Mesenchymal stem cell (in vitro differentiated cells and primary cell): ENCODE results near the gene IL26. TPM values are rescaled to one million over a fixed set of nuclear protein-coding genes. Genes with fewer than 3 reads are reported as not detected.

Source experiments
- DNase-seq: peaks from one replicate; pipeline ENCODE4 v3.0.0-alpha.2; 2013
- H2AFZ ChIP-seq: one replicate; pipeline ENCODE4 v1.6.1; 2013; ENCODE audit warnings: low read depth, mild to moderate bottlenecking, control low read depth, inconsistent platforms, low read length, moderate library complexity
- H2AK5ac ChIP-seq: 2 replicates; pipeline ENCODE4 v1.6.1; 2013; ENCODE audit warnings: low read length, moderate library complexity, mild to moderate bottlenecking, inconsistent platforms; ENCODE audit not compliant: severe bottlenecking
- H2BK120ac ChIP-seq: one replicate; pipeline ENCODE4 v1.6.1; 2013; ENCODE audit warnings: low read depth, mild to moderate bottlenecking, inconsistent platforms, low read length, moderate library complexity
- H2BK12ac ChIP-seq, 2 experiments: one replicate each; pipeline ENCODE4 v1.6.1; 2013; ENCODE audit warnings: inconsistent platforms in 2 of 2, low read length in 2 of 2, mild to moderate bottlenecking in 2 of 2, moderate library complexity in 2 of 2, control low read depth in 1 of 2
- H2BK15ac ChIP-seq: one replicate; pipeline ENCODE4 v1.6.1; 2013; ENCODE audit warnings: mild to moderate bottlenecking, low read depth, inconsistent platforms; ENCODE audit not compliant: poor library complexity, severe bottlenecking
- H2BK5ac ChIP-seq: 2 replicates; pipeline ENCODE4 v1.6.1; 2013; ENCODE audit warnings: low read depth, mild to moderate bottlenecking, low read length, control low read depth, inconsistent platforms; ENCODE audit not compliant: poor library complexity, severe bottlenecking
- H3K14ac ChIP-seq, 2 experiments: one replicate each; pipeline ENCODE4 v1.6.1; 2013; ENCODE audit warnings: inconsistent platforms in 2 of 2, low read length in 2 of 2, control low read depth in 1 of 2, mild to moderate bottlenecking in 1 of 2, moderate library complexity in 1 of 2
- H3K18ac ChIP-seq, 2 experiments: one replicate each; pipeline ENCODE4 v1.6.1; 2013; ENCODE audit warnings: inconsistent platforms in 2 of 2, low read length in 2 of 2, control low read depth in 1 of 2, low read depth in 1 of 2, mild to moderate bottlenecking in 1 of 2
- H3K23ac ChIP-seq, 2 experiments: one replicate each; pipeline ENCODE4 v1.6.1; 2013; ENCODE audit warnings: inconsistent platforms in 2 of 2, low read length in 2 of 2, mild to moderate bottlenecking in 2 of 2, moderate library complexity in 2 of 2, control low read depth in 1 of 2
- H3K27ac ChIP-seq: 2 replicates; pipeline ENCODE4 v1.5.1; 2013; ENCODE audit warnings: mild to moderate bottlenecking, moderate library complexity, low read length, control low read depth, inconsistent platforms; ENCODE audit not compliant: poor library complexity, severe bottlenecking
- H3K27me3 ChIP-seq, 2 experiments: 2 replicates each; pipeline versions ENCODE4 v1.6.1 to v1.7.0; 2013; ENCODE audit warnings: low read length in 2 of 2, mild to moderate bottlenecking in 2 of 2, moderate library complexity in 2 of 2, control low read depth in 1 of 2, inconsistent platforms in 1 of 2; ENCODE audit not compliant: control insufficient read depth in 1 of 2, insufficient read depth in 1 of 2
- H3K36me3 ChIP-seq, 2 experiments: 2 replicates each; pipeline versions ENCODE4 v1.6.1 to v1.7.0; 2013; ENCODE audit warnings: low read length in 2 of 2, control low read depth in 1 of 2, inconsistent platforms in 1 of 2, low read depth in 1 of 2, mild to moderate bottlenecking in 1 of 2; ENCODE audit not compliant: insufficient read depth in 2 of 2, control insufficient read depth in 1 of 2
- H3K4ac ChIP-seq, 2 experiments: one replicate each; pipeline ENCODE4 v1.6.1; 2013; ENCODE audit warnings: inconsistent platforms in 2 of 2, low read length in 2 of 2, mild to moderate bottlenecking in 2 of 2, moderate library complexity in 2 of 2, control low read depth in 1 of 2, low read depth in 1 of 2
- H3K4me1 ChIP-seq: 2 replicates; pipeline ENCODE4 v1.6.1; 2013; ENCODE audit warnings: low read depth, low read length, control low read depth; ENCODE audit not compliant: control insufficient read depth, insufficient read depth
- H3K4me2 ChIP-seq: 2 replicates; pipeline ENCODE4 v1.6.1; 2013; ENCODE audit warnings: low read length, mild to moderate bottlenecking, inconsistent platforms; ENCODE audit not compliant: poor library complexity, severe bottlenecking
- H3K4me3 ChIP-seq, 2 experiments: 2 replicates each; pipeline versions ENCODE4 v1.5.1 to v1.7.0; 2013; ENCODE audit warnings: low read length in 2 of 2, mild to moderate bottlenecking in 2 of 2, control low read depth in 1 of 2, low read depth in 1 of 2; ENCODE audit not compliant: insufficient read depth in 1 of 2
- H3K79me1 ChIP-seq: replicated peaks from 2 replicates; pipeline ENCODE4 v1.6.1; 2013; ENCODE audit warnings: mild to moderate bottlenecking, control low read depth, low read length, inconsistent platforms; ENCODE audit not compliant: poor library complexity, severe bottlenecking
- H3K9ac ChIP-seq: 2 replicates; pipeline ENCODE4 v1.7.0; 2013; ENCODE audit warnings: mild to moderate bottlenecking, low read length, moderate library complexity
- H3K9me3 ChIP-seq: 2 replicates; pipeline ENCODE4 v1.7.0; 2013; ENCODE audit warnings: mild to moderate bottlenecking, low read length; ENCODE audit not compliant: control insufficient read depth
- H4K8ac ChIP-seq: one replicate; pipeline ENCODE4 v1.6.1; 2013; ENCODE audit warnings: inconsistent platforms, mild to moderate bottlenecking, low read length, moderate library complexity
- H4K91ac ChIP-seq: one replicate; pipeline ENCODE4 v1.6.1; 2013; ENCODE audit warnings: mild to moderate bottlenecking, low read length, inconsistent platforms
- WGBS: methylation state at CpG from one replicate; pipeline ENCODE4 v1.1.7; 2013; ENCODE audit warnings: mixed read lengths; 5-methylcytosine and 5-hydroxymethylcytosine counted together
- polyA plus RNA-seq, 2 experiments: library from polyadenylated mRNA; stranded (reverse); fragments of 200-250 nt; gene quantifications; one replicate each; pipeline ENCODE4 v1.2.3, GENCODE V29; 2013

IL26 gene, protein sequence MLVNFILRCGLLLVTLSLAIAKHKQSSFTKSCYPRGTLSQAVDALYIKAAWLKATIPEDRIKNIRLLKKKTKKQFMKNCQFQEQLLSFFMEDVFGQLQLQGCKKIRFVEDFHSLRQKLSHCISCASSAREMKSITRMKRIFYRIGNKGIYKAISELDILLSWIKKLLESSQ
- polyA plus RNA-seq (2013, experiment 1 of 2): not detected
- polyA plus RNA-seq (2013, experiment 2 of 2): not detected

DNA sequence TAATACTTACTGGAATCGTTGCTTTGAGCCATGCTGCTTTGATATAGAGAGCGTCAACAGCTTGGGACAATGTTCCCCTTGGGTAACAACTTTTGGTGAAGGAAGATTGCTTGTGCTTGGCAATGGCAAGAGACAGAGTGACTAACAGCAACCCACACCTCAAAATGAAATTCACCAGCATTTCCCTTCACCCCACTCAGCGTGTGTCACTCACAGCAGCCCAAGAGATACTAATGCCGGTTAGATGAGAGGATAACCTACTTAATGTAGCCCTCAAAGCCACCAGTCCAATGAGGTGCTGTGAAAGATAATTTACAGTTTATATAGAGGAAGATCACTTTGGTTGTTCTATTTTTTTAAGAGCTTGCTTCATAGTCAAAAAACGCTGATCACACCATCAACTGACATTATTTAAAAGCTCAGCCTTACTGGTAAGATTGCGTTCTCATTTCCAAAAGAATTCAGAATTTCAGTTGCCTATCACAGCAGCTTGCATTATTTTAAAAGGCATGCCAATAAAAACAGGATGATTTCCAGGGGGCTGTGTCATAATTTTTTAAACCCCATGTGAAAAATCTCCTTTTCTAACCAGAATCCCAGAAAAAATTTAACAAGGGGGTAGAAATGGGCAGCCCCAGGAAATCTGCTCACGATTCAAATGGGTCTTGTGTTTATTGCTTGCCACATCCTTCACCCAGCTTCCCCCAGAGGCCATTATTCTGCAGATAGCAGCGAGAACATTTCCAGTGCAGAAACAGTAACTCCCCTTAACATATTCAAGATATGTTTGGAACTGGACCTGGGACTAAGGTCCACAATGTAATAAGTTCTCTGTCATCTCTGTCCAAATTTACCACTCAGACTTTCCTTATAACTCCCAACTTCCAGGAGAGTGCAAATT is at the start of gene IL26:
Gene IL26, minus strand, starts transcription at position 235 of the 901 bp plus-strand sequence. Its CDS starts 54 bp downstream, at position 181.
- Histone ChIP-seq H3K4ac (no peak within 1 kb of the TSS), H3K18ac (no peak within 1 kb of the TSS), H4K91ac (no peak within 1 kb of the TSS), H3K36me3 (no peaks in the 10 kb centered on the region), H3K9ac (no peak within 1 kb of the TSS), H2BK5ac (no peak within 1 kb of the TSS), H2AFZ (no peak within 1 kb of the TSS), H3K14ac (no peak within 1 kb of the TSS), H2BK15ac (no peak within 1 kb of the TSS), H2BK12ac (no peak within 1 kb of the TSS), H3K9me3 (no peaks in the 10 kb centered on the region), H4K8ac (no peak within 1 kb of the TSS), H3K4me1 (no peaks in the 10 kb centered on the region), H3K79me1 (no peaks in the 10 kb centered on the region), H2BK120ac (no peak within 1 kb of the TSS), H2AK5ac (no peak within 1 kb of the TSS), H3K27me3 (peaks cover 0 to 4% of the 10 kb centered on the region in 2 experiments), H3K23ac (no peak within 1 kb of the TSS), H3K4me3 (no peak within 1 kb of the TSS), H3K4me2 (no peak within 1 kb of the TSS), H3K27ac (no peak within 1 kb of the TSS)
- WGBS: 91% methylated on average over 6 of the region's 8 CpGs
- no peak for DNase-seq

DNA sequence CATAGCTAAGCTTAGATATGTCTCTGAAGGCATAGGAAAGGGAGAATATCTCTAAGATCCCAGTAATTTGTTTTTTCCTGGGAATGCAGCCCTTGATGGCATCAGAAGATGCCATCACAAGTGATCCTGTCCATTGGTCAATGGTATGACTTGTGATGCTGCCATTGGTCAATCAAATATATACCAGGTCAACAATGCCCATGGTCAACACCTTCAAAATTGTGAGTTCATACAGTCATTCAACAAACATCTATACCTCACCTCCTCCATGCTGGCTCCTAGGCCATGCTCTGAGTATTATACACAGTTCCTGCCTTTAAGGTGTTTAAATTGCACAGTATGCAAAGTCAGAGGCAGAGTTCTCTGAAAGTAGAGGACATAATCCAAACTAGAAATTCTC is 47.1 kb upstream of the IL26 start:
- Histone ChIP-seq H4K91ac (no peak overlapping the region), H2BK120ac (no peak overlapping the region), H3K4me2 (no peak overlapping the region), H3K9me3 (no peaks in the 10 kb centered on the region), H2AK5ac (no peak overlapping the region), H3K79me1 (no peaks in the 10 kb centered on the region), H2BK15ac (no peak overlapping the region), H2AFZ (no peak overlapping the region), H2BK5ac (no peak overlapping the region), H3K18ac (no peak overlapping the region), H3K4ac (no peak overlapping the region), H3K36me3 (no peaks in the 10 kb centered on the region), H3K27me3 (no peaks in the 10 kb centered on the region), H3K27ac (no peak overlapping the region), H3K14ac (no peak overlapping the region), H3K23ac (no peak overlapping the region), H4K8ac (no peak overlapping the region), H2BK12ac (no peak overlapping the region), H3K4me1 (no peaks in the 10 kb centered on the region), H3K4me3 (no peak overlapping the region), H3K9ac (no peak overlapping the region)
- DNase-seq: no peak

DNA sequence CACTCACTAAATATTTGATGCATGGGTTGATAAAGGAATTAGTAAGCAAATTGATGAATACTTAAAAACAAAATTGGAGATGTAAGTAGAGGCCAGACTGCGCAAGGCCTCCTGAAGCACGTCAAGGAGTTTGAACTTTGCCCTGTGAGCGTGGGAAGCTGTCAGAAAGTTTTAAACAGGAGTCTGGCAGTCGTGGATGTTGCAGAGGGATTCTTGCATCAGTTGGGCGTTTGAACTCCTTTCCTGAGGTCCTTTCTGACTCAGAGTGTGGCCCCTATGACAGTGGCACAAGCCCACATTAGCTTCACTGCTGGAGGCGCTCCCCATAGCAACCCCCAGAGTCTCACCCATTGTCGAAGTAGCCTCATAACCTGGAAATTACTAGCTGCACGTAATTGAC is 45.7 kb upstream of the IL26 start:
- Histone ChIP-seq H3K4me2 (no peak overlapping the region), H3K14ac (no peak overlapping the region), H3K9ac (no peak overlapping the region), H3K27ac (no peak overlapping the region), H2BK15ac (no peak overlapping the region), H3K36me3 (no peaks in the 10 kb centered on the region), H3K18ac (no peak overlapping the region), H4K91ac (no peak overlapping the region), H3K4me3 (no peak overlapping the region), H3K4me1 (no peaks in the 10 kb centered on the region), H3K4ac (no peak overlapping the region), H4K8ac (no peak overlapping the region), H2AK5ac (no peak overlapping the region), H2BK5ac (no peak overlapping the region), H3K79me1 (no peaks in the 10 kb centered on the region), H3K27me3 (no peaks in the 10 kb centered on the region), H2BK120ac (no peak overlapping the region), H3K9me3 (no peaks in the 10 kb centered on the region), H2BK12ac (no peak overlapping the region), H3K23ac (no peak overlapping the region), H2AFZ (no peak overlapping the region)
- 30% methylated on average over 6 of the region's 8 CpGs for WGBS
- DNase-seq: peak; percentile 92

DNA sequence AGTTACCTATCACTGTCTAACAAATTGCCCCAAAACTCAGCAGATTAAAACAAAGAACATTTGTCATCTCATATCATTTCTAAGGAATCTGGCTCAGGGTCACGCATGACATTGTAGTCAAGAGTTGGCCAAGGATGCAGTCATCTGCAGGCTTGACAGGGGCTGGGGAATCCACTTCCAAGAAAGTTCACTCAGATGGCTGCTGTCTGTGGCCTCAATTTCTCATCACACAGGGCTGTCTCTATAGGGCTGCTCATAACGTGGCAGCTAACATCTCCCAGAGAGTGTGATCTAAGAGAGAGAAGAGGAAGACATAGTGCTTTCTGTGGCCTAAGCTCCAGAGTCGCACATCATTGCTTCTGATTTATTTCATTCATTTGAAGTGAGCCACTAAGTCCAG is 44.7 kb upstream of the IL26 start:
- H3K4me1 ChIP-seq: peaks cover under 1% of the 10 kb centered on the region
- peak overlapping the region in 1 of 2 experiments; percentile 5 for H3K18ac ChIP-seq
- no peak overlapping the region for H3K4me2 ChIP-seq
- no peak overlapping the region for H3K9ac ChIP-seq
- no peak for DNase-seq
- H3K23ac ChIP-seq: no peak overlapping the region
- no peak overlapping the region for H2AK5ac ChIP-seq
- H2AFZ ChIP-seq: no peak overlapping the region
- no peak overlapping the region for H3K27ac ChIP-seq
- no peak overlapping the region for H2BK12ac ChIP-seq
- no peaks in the 10 kb centered on the region for H3K27me3 ChIP-seq
- no peak overlapping the region for H2BK120ac ChIP-seq
- H3K79me1 ChIP-seq: no peaks in the 10 kb centered on the region
- H4K8ac ChIP-seq: no peak overlapping the region
- H3K36me3 ChIP-seq: no peaks in the 10 kb centered on the region
- H3K4ac ChIP-seq: no peak overlapping the region
- no peaks in the 10 kb centered on the region for H3K9me3 ChIP-seq
- no peak overlapping the region for H2BK5ac ChIP-seq
- 83% methylated on average over 3 of the region's 3 CpGs for WGBS
- no peak overlapping the region for H4K91ac ChIP-seq
- H3K14ac ChIP-seq: no peak overlapping the region
- no peak overlapping the region for H2BK15ac ChIP-seq
- no peak overlapping the region for H3K4me3 ChIP-seq
